ENCODE results near the gene FCHO2. TPM values are rescaled to one million over a fixed set of nuclear protein-coding genes. Genes with fewer than 3 reads are reported as not detected.

The FCHO2 gene
- polyA plus RNA-seq, 1 donor = 28.1 TPM

DNA sequence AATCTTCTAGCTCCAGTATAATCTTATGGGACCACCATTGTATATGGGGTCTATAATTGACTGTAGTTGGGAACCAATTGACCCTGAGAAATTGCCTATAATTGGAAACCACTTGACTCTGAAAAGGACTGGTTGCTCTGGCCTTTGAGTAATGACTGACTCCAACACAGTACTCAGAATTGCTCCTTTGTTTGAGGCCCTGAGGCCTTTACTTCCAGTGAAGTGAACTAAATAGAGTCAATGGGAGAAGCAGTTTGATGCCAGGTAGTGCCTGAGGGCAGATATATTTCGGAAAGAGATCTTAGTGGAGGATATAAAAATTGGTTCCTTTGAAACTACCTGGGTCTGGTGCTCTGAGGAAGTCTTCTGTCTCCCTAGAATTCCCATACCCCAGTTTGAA lies 148.5 kb downstream of the FCHO2 start:
- no peak overlapping the region for H3K4me3 ChIP-seq (ENCODE audit: low read length)
- no peaks in the 10 kb centered on the region for H3K27me3 ChIP-seq (ENCODE audit: control insufficient read depth, insufficient read depth, low read length)
- H3K27ac ChIP-seq (ENCODE audit: low read length) = no peak overlapping the region
- no peaks in the 10 kb centered on the region for H3K4me1 ChIP-seq (ENCODE audit: control insufficient read depth, insufficient read depth, low read length)
- no peaks in the 10 kb centered on the region for H3K9me3 ChIP-seq (ENCODE audit: control insufficient read depth, low read depth, low read length)
- DNase-seq = no peak
- WGBS (ENCODE audit: insufficient coverage, low lambda C conversion rate) = no CpG with 5 or more reads among the region's 1 CpG
- no peaks in the 10 kb centered on the region for H3K36me3 ChIP-seq (ENCODE audit: control insufficient read depth, insufficient read depth, low read length)

DNA sequence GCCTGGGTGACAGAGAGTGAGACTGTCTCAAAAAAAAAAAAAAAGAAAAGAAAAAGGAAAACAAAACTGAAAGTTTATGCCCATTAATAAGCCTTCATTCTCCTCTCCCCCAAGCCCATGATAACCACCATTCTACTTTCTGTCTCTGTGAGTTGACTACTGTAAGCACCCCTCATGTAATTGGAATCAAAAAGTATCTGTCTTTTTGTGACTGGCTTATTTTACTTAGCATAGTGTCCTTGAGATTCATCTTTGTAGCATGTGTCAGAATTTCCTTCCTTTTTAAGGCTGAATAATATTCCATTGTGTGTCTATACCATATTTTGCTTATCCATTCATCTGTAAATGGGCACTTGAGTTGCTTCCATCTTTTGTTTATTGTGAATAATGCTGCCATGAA lies 150.5 kb downstream of the FCHO2 start:
- Histone ChIP-seq H3K27me3 (ENCODE audit: control insufficient read depth, insufficient read depth, low read length) (no peaks in the 10 kb centered on the region), H3K4me1 (ENCODE audit: control insufficient read depth, insufficient read depth, low read length) (no peaks in the 10 kb centered on the region), H3K9me3 (ENCODE audit: control insufficient read depth, low read depth, low read length) (no peaks in the 10 kb centered on the region), H3K27ac (ENCODE audit: low read length) (no peak overlapping the region), H3K4me3 (ENCODE audit: low read length) (no peak overlapping the region), H3K36me3 (ENCODE audit: control insufficient read depth, insufficient read depth, low read length) (no peaks in the 10 kb centered on the region)
- no peak for DNase-seq

DNA sequence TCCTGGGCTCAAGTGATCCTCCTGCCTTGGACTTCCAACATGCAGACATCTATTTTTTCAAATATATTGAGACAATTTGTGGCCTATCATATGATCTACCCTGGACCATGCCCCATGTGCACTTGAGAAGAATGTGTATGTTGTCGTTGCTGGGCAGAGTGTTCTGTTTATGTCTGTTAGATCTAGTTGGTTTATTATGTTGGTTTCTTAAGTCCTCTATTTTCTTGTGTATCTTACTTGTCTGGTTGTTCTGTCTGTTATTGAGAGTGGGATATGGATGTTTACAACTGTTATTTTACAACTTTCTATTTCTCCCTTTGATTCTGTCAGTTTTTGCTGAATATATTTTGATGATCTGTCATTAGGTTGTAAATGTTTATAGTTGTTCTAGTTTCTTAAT lies 154.3 kb downstream of the FCHO2 start:
- H3K4me3 ChIP-seq (ENCODE audit: low read length) = no peak overlapping the region
- WGBS (ENCODE audit: insufficient coverage, low lambda C conversion rate) = no CpG with 5 or more reads among the region's 1 CpG
- DNase-seq = peak; percentile 19 to 68

DNA sequence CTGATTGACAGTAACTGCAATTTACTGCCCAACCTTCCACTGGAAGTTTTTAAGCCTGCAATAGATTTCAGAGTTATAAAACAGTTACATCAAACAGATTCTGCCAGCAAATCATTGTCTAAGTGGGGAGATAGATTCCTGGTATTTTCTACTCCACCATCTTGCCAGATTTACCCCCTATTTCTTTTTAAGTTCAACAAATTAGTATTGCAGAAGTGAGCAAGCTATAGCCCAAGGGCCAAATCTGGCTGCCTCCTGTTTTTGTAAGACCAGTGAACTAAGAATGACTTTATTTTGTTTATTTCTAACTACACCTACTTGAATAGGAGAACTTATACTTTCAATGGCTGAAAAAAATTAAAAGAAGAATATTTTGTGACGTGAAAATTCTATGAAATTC lies 155.7 kb downstream of the FCHO2 start:
- no peak overlapping the region for H3K4me3 ChIP-seq (ENCODE audit: low read length)
- no peaks in the 10 kb centered on the region for H3K36me3 ChIP-seq (ENCODE audit: control insufficient read depth, insufficient read depth, low read length)
- WGBS (ENCODE audit: insufficient coverage, low lambda C conversion rate) = 89% methylated on average over 1 of the region's 1 CpG
- no peaks in the 10 kb centered on the region for H3K27me3 ChIP-seq (ENCODE audit: control insufficient read depth, insufficient read depth, low read length)
- no peaks in the 10 kb centered on the region for H3K9me3 ChIP-seq (ENCODE audit: control insufficient read depth, low read depth, low read length)
- peaks cover 25% of the 10 kb centered on the region for H3K4me1 ChIP-seq (ENCODE audit: control insufficient read depth, insufficient read depth, low read length)
- no peak for DNase-seq
- no peak overlapping the region for H3K27ac ChIP-seq (ENCODE audit: low read length)

More for the DNA sequence above, 154.3 kb downstream of the FCHO2 start:
- Histone ChIP-seq H3K27me3 (ENCODE audit: control insufficient read depth, insufficient read depth, low read length) (no peaks in the 10 kb centered on the region), H3K27ac (ENCODE audit: low read length) (peak overlapping the region; percentile 2), H3K36me3 (ENCODE audit: control insufficient read depth, insufficient read depth, low read length) (no peaks in the 10 kb centered on the region), H3K9me3 (ENCODE audit: control insufficient read depth, low read depth, low read length) (no peaks in the 10 kb centered on the region), H3K4me1 (ENCODE audit: control insufficient read depth, insufficient read depth, low read length) (peaks cover 15% of the 10 kb centered on the region)

DNA sequence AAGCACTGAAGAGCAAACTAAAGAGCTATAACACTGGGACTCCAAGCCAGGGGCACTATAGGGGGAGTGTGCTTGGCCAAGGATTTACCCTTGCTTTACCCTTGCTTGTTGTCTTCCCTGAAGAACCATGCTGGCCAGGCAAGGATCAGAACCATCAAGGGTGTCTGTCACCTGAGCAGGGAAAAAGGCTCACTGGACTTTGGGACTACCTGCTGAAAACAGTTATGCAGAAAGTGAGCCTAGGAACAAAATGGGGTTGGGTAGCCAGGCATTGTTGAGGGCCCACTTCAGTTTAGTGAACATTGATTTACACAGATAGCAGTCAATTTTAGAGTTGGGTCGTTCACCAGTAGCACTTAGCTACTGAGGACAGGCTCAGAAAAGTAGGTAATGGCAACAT lies 156.5 kb downstream of the FCHO2 start:
- DNase-seq = no peak
- no CpG with 5 or more reads among the region's 1 CpG for WGBS (ENCODE audit: insufficient coverage, low lambda C conversion rate)
- Histone ChIP-seq H3K4me1 (ENCODE audit: control insufficient read depth, insufficient read depth, low read length) (peaks cover 25% of the 10 kb centered on the region), H3K36me3 (ENCODE audit: control insufficient read depth, insufficient read depth, low read length) (no peaks in the 10 kb centered on the region), H3K9me3 (ENCODE audit: control insufficient read depth, low read depth, low read length) (no peaks in the 10 kb centered on the region), H3K27me3 (ENCODE audit: control insufficient read depth, insufficient read depth, low read length) (no peaks in the 10 kb centered on the region), H3K4me3 (ENCODE audit: low read length) (no peak overlapping the region), H3K27ac (ENCODE audit: low read length) (no peak overlapping the region)

DNA sequence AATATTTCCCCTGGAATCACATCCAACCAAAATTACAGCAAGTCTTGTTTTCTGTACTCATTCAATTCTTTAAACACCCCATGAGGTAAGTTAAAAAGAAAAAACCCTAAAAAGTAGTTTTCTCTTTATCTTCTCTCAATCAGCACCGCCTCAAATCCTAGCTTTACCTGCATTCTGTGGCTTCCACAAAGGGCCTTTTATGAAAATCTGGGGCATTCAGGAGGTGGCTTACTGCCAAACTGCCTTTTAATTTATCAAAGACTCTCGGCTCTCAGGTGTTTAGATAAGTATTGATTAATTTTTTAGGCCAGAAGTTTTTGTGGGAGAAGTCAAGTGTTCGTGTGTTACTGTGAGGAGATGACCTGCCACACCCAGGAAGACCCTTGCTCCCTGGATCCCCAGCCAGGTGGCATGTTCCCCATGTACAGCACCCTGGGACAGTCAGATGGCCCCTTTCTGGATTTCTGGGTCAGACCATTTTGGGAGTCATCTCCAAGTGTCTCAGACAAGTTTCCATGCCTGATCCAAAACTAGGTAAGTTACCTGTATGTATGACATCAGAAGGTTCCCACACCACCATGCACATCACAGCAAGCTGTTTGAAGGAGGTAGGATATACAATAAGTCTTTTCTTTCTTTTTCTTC lies 158.3 kb downstream of the FCHO2 start:
- peak in 1 of 2 donors; percentile 33 for DNase-seq
- WGBS (ENCODE audit: insufficient coverage, low lambda C conversion rate) = 80% methylated on average over 1 of the region's 3 CpGs
- no peaks in the 10 kb centered on the region for H3K9me3 ChIP-seq (ENCODE audit: control insufficient read depth, low read depth, low read length)
- H3K4me1 ChIP-seq (ENCODE audit: control insufficient read depth, insufficient read depth, low read length) = peaks cover 35% of the 10 kb centered on the region
- H3K36me3 ChIP-seq (ENCODE audit: control insufficient read depth, insufficient read depth, low read length) = no peaks in the 10 kb centered on the region
- no peak overlapping the region for H3K4me3 ChIP-seq (ENCODE audit: low read length)
- H3K27me3 ChIP-seq (ENCODE audit: control insufficient read depth, insufficient read depth, low read length) = no peaks in the 10 kb centered on the region
- no peak overlapping the region for H3K27ac ChIP-seq (ENCODE audit: low read length)

DNA sequence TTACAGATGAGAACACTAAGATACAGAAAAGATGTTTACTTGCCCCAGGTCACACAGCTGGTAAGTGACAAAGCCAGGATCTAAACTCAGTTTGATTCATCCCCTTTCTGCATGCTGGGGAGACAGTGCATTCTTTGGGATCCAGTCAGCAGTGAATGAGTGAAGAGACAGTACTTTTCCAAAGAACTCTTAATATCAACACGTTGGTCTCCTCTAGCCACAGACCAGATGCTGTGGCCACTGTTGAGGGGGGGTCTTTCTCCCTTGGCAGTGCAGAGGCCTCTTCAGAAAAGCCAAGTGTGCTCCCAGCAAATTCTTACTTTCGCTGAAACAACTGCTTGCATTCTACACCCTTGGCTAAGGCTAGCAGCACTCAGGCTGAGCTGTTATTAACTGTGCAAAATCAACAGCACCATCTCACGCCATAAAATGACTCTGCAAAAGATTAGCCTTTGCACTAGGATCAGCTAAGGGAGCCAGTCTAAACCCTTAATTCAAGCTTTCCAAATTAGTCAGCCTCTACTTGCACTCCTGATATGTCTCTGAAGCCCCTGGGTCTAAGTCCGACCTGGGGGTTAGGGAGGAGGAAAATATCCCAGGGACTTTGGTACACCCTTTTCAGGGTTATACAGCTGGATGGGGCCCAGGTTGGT lies 159.7 kb downstream of the FCHO2 start:
- peak overlapping the region; percentile 47 for H3K27ac ChIP-seq (ENCODE audit: low read length)

DNA sequence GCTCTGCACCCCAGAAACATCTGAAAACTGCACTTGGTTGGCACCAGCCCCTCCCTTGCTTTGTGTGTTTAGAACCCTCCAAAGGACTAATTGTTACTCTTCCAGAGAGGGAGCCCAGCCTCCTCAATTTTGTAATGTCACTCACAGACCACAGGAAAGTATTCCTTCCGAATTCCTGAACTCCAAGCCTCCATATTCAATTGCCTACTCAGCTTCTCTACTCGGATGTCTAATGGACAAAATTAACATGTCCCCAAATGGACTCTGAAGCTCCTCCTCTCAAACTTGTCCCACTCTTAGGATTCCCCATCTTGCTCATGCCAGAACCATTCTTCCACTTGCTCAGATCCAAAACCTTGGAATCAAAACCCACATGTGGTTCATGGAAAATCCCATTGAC lies 160.7 kb downstream of the FCHO2 start:
- no peak for DNase-seq
- peaks cover 42% of the 10 kb centered on the region for H3K4me1 ChIP-seq (ENCODE audit: control insufficient read depth, insufficient read depth, low read length)
- no peak overlapping the region for H3K4me3 ChIP-seq (ENCODE audit: low read length)
- 100% methylated on average over 2 of the region's 2 CpGs for WGBS (ENCODE audit: insufficient coverage, low lambda C conversion rate)
- H3K9me3 ChIP-seq (ENCODE audit: control insufficient read depth, low read depth, low read length) = no peaks in the 10 kb centered on the region
- no peaks in the 10 kb centered on the region for H3K36me3 ChIP-seq (ENCODE audit: control insufficient read depth, insufficient read depth, low read length)
- peak overlapping the region; percentile 47 for H3K27ac ChIP-seq (ENCODE audit: low read length)
- peaks cover 4% of the 10 kb centered on the region for H3K27me3 ChIP-seq (ENCODE audit: control insufficient read depth, insufficient read depth, low read length)

More for the DNA sequence above, 159.7 kb downstream of the FCHO2 start:
- Histone ChIP-seq H3K4me3 (ENCODE audit: low read length) (no peak overlapping the region), H3K9me3 (ENCODE audit: control insufficient read depth, low read depth, low read length) (no peaks in the 10 kb centered on the region), H3K36me3 (ENCODE audit: control insufficient read depth, insufficient read depth, low read length) (no peaks in the 10 kb centered on the region), H3K27me3 (ENCODE audit: control insufficient read depth, insufficient read depth, low read length) (no peaks in the 10 kb centered on the region), H3K4me1 (ENCODE audit: control insufficient read depth, insufficient read depth, low read length) (peaks cover 42% of the 10 kb centered on the region)
- peak; percentile 79 to 95 for DNase-seq
- WGBS (ENCODE audit: insufficient coverage, low lambda C conversion rate) = no CpG with 5 or more reads among the region's 4 CpGs

DNA sequence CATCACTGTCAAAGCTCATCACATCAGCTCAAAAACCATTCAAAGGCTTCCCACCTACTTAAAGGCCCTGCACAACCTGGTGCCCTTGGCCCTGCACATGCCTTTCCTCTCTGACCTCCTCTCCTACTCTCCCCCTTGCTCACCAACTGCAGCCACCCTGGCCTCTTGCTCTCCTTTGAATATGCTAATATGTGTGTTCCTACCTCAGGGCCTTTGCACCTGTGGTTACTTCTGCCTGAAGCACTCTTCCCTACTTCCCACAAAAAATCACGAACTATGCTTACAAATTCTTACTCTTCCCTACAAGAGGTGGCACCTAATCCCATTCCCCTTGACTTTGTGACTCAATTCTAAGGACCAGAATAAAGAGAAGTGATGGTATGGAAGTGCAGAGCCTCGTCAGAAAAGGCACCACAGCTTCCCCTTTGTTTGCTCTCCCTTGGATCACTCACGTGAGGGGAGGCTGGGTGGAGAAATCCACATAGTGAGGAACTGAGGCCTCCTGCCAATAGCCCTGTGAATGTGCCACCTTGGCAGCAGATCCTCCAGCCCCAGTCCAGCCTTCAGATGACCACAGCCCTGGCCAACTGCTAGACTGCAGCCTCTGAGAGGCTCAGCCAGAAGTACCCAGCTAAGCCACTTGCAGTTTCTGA lies 161.4 kb downstream of the FCHO2 start:
- H3K9me3 ChIP-seq (ENCODE audit: control insufficient read depth, low read depth, low read length) = no peaks in the 10 kb centered on the region
- H3K36me3 ChIP-seq (ENCODE audit: control insufficient read depth, insufficient read depth, low read length) = no peaks in the 10 kb centered on the region
- H3K4me3 ChIP-seq (ENCODE audit: low read length) = no peak overlapping the region
- H3K27me3 ChIP-seq (ENCODE audit: control insufficient read depth, insufficient read depth, low read length) = peaks cover 8% of the 10 kb centered on the region
- 88% methylated on average over 1 of the region's 3 CpGs for WGBS (ENCODE audit: insufficient coverage, low lambda C conversion rate)
- DNase-seq = no peak
- no peak overlapping the region for H3K27ac ChIP-seq (ENCODE audit: low read length)
- H3K4me1 ChIP-seq (ENCODE audit: control insufficient read depth, insufficient read depth, low read length) = peaks cover 47% of the 10 kb centered on the region

DNA sequence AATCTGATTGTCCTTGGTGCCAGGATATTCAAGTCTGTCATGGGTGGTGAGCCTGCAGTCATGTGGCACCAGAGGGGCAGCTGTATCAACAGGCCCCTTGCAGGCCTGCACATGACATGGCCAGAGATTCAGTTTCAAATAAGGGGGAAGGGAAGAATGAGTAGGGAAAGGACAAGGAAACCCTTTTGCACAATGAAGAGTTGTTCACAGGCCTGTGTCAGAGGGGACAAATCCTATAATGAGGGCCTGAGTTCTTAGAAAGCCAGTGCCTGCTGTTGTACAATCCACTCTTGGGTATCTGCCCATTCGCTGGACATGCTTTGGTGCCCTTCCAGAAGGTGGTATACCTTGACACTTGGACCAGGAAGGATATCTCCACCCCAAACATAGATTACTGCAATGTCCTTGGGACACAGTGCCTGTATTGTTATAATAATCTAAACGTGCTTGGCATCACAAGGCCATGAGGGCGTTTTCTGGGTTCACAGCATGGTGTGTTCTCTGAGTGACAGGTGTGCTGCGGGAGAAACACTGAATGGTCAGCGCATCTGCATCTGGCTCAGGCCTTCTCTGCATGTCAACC lies 162.6 kb downstream of the FCHO2 start:
- WGBS (ENCODE audit: insufficient coverage, low lambda C conversion rate) = no CpG with 5 or more reads among the region's 5 CpGs
- no peak overlapping the region for H3K4me3 ChIP-seq (ENCODE audit: low read length)
- peak overlapping the region; percentile 65 for H3K27ac ChIP-seq (ENCODE audit: low read length)
- no peaks in the 10 kb centered on the region for H3K9me3 ChIP-seq (ENCODE audit: control insufficient read depth, low read depth, low read length)
- H3K27me3 ChIP-seq (ENCODE audit: control insufficient read depth, insufficient read depth, low read length) = peaks cover 8% of the 10 kb centered on the region
- peaks cover 47% of the 10 kb centered on the region for H3K4me1 ChIP-seq (ENCODE audit: control insufficient read depth, insufficient read depth, low read length)
- peaks cover 2% of the 10 kb centered on the region for H3K36me3 ChIP-seq (ENCODE audit: control insufficient read depth, insufficient read depth, low read length)
- DNase-seq = peak; percentile 55 to 88
